ENCODE data around the gene NDUFB8. TPM values are rescaled to one million over a fixed set of nuclear protein-coding genes. Genes with fewer than 3 reads are reported as not detected.

NDUFB8 gene
- polyA plus RNA-seq, 1 experiment = 204 TPM

- DNase-seq (ENCODE audit: low read depth, low spot score) = no peak
- no peaks in the 10 kb centered on the region for H3K9me3 ChIP-seq (ENCODE audit: control insufficient read depth, insufficient read depth, low read length)
- H3K4me3 ChIP-seq (ENCODE audit: low read depth, low read length) = no peak overlapping the region
- ChIA-PET CTCF (interaction anchor here (0.7 to 1.9 kb wide), 2 partner anchors 33 to 50 kb away, joined by 3 to 10 read pairs; partner anchors contain the start of gene HIF1AN), POLR2A (no interaction called here)
- H3K27ac ChIP-seq (ENCODE audit: low read depth, low read length) = no peak overlapping the region
- TF ChIP-seq CTCF (IDR thresholded peaks at IDR 0.05; ENCODE audit: low read depth, low read length) = no peak
- H3K27me3 ChIP-seq (ENCODE audit: control insufficient read depth, insufficient read depth, low read length) = peaks cover 43% of the 10 kb centered on the region
Measured at GRCh38 chr10:100485801-100486495, 43.7 kb downstream of the NDUFB8 start.

- H3K27ac ChIP-seq (ENCODE audit: low read depth, low read length) = no peak overlapping the region
- H3K4me3 ChIP-seq (ENCODE audit: low read depth, low read length) = no peak overlapping the region
- H3K27me3 ChIP-seq (ENCODE audit: control insufficient read depth, insufficient read depth, low read length) = peaks cover 48% of the 10 kb centered on the region
- TF ChIP-seq CTCF (IDR thresholded peaks at IDR 0.05; ENCODE audit: low read depth, low read length) = no peak
- CTCF ChIA-PET = interaction anchor here (0.7 to 1.9 kb wide), 2 partner anchors 33 to 51 kb away, joined by 3 to 10 read pairs; partner anchors contain the start of gene HIF1AN
- POLR2A ChIA-PET = no interaction called here
- DNase-seq (ENCODE audit: low read depth, low spot score) = no peak
- H3K9me3 ChIP-seq (ENCODE audit: control insufficient read depth, insufficient read depth, low read length) = no peaks in the 10 kb centered on the region
Measured at GRCh38 chr10:100485366-100485765, 44.3 kb downstream of the NDUFB8 start.

DNA sequence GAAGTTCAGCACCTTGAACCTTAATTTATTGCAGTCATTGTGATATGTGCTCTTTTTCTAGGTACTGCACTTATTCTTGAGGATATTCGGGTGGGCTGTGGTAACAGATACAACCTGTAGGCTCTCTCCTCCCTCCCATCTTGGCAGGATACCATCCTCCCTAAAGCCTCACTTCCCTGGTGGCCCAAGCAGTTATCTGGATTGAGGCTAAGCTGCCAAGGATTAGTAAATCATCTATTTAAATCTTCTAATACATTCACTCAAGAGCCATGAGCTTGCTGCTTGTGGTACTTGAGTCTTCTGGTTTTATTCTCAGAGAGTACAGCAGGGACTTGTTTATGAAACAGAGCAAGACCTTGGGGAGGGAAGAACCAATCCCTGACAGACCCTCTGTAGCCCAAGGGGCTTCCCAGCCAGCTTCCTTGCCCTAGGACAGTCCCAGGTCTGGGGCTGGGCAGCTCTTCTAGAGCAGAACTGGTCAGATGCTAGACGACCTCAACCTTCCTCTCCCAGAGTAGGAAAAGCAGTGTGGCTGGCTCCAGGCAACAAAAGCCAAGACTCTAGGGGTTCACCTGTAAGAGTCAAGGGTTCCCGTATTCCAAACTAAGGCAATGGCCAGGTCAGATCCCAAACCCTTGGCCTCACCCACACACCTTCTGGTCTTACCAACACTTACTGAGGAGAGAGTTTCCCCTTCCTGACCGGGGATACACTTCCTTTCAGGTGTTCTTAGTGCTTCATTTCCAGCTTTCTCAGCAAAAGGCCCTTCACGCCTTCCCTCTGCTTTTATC, 45.6 kb downstream of the NDUFB8 start:
- Histone ChIP-seq H3K9me3 (ENCODE audit: control insufficient read depth, insufficient read depth, low read length) (no peaks in the 10 kb centered on the region), H3K27ac (ENCODE audit: low read depth, low read length) (no peak overlapping the region), H3K4me3 (ENCODE audit: low read depth, low read length) (no peak overlapping the region), H3K27me3 (ENCODE audit: control insufficient read depth, insufficient read depth, low read length) (peaks cover 61% of the 10 kb centered on the region)
- no peak for TF ChIP-seq CTCF (IDR thresholded peaks at IDR 0.05; ENCODE audit: low read depth, low read length)
- ChIA-PET CTCF (interaction anchor here (1.1 to 5.1 kb wide), 9 partner anchors 12 to 394 kb away, joined by 3 to 52 read pairs (median 15); no protein-coding TSS in a partner anchor), POLR2A (no interaction called here)
- no peak for DNase-seq (ENCODE audit: low read depth, low spot score)

DNA sequence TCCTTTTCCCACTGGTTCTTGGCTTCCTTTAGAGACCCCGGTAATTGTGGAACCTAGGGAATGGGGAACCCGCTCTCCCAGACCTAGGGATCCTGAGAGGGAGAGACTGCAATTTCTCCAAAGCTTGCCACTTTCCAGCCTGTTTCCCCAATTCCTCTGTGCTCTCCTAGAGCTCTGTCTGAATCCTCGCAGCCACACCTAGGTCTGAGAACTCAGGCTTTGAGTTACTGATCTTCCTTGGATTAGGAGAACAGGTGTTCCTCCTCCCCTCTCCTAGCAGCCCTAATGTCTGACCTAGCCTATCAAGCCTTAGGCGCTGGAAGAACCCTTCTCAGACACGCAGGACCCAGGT, 46.9 kb downstream of the NDUFB8 start:
- ChIA-PET POLR2A (no interaction called here), CTCF (interaction anchor here (0.6 to 5.1 kb wide), 21 partner anchors 8 to 400 kb away, joined by 3 to 52 read pairs (median 5); partner anchors contain the start of gene HIF1AN)
- Histone ChIP-seq H3K4me3 (ENCODE audit: low read depth, low read length) (peak overlapping the region; percentile 53), H3K27me3 (ENCODE audit: control insufficient read depth, insufficient read depth, low read length) (peaks cover 67% of the 10 kb centered on the region), H3K9me3 (ENCODE audit: control insufficient read depth, insufficient read depth, low read length) (no peaks in the 10 kb centered on the region), H3K27ac (ENCODE audit: low read depth, low read length) (no peak overlapping the region)
- no peak for DNase-seq (ENCODE audit: low read depth, low spot score)
- no peak for TF ChIP-seq CTCF (IDR thresholded peaks at IDR 0.05; ENCODE audit: low read depth, low read length)
